GM13976 (cell line): Measurements from ENCODE around the gene MVB12B.

ENCODE experiments used
- DNase-seq: peaks from one replicate; pipeline ENCODE4 v3.0.0; 2012; ENCODE audit warnings: low spot score
- CTCF ChIP-seq: IDR thresholded peaks from 2 replicates; pipeline ENCODE4 v1.5.1; 2012; ENCODE audit warnings: borderline replicate concordance, mild to moderate bottlenecking; ENCODE audit not compliant: insufficient read depth; ENCODE audit errors: extremely low read depth, missing control alignments, control extremely low read depth
- in situ Hi-C: fragments of 300-500 bp; cut with MboI; formaldehyde crosslinking; loops from one replicate; pipeline ENCODE4 v1.12.0; 2022; ENCODE audit warnings: low sequenced_read_pairs, mixed read lengths, inconsistent platforms; ENCODE audit not compliant: unreplicated experiment

The MVB12B gene

DNA sequence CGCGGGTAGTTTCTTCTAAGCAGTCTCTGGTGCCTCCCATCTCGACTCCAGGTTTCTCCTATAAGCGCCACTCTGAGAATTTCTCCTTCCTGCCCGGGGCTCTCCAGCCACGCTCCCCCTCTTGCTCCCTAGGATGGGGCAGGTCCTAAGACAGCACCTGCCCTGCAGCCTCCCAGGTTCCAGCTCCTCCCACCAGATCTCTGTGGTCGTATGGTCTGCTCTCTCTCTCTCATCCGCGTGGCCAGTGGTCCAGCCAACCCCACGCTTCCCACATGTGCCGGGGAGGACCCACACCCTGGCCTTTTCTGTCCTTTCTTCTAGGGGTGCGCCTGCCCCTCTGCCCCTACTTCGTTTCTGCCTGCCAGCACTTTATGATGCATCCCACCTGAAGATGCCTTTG is 40.5 kb downstream of the MVB12B start:
- DNase-seq = no peak
- in situ Hi-C loops = no loop called here
- no peak for TF ChIP-seq CTCF

DNA sequence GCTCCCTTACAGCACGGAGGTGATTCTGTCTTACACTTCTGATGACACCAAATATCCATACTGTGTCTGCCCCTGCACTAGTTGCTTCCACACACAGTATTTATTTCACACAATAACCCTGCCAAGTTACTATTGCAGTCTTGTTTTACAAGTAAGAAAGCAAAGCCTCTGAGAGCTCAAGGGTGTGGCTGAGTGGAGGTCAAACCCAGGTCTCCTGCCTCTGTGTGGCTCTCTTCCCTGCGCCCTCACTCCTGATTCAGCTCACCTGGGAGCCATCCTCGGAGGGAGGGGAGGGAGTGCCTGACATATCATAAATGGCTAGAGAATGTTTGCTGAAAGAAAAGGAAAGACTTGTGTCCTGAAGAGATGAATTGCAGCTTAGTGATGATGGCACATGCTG is 41.0 kb downstream of the MVB12B start:
- DNase-seq = no peak
- no peak for TF ChIP-seq CTCF
- in situ Hi-C loops = no loop called here

DNA sequence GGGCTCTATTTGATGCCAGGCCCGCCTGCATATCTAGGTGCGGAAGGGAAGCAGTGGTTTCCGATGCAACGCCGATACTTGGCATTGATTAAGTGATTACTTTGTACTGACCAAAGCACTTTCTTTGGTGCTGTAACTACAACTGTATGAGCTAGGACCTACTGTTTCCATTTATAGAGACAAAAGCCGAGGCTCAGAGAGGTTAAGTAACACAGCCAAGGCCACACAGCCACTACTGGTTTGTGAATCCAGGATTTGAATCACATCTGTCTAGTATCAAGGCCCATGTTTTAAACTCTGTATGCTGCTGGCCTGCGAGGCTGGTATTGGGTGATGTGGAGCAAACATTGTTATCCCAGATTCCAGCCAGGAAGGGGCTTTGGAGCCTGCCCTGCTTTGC is 41.4 kb downstream of the MVB12B start:
- DNase-seq = no peak
- in situ Hi-C loops = no loop called here
- no peak for TF ChIP-seq CTCF

DNA sequence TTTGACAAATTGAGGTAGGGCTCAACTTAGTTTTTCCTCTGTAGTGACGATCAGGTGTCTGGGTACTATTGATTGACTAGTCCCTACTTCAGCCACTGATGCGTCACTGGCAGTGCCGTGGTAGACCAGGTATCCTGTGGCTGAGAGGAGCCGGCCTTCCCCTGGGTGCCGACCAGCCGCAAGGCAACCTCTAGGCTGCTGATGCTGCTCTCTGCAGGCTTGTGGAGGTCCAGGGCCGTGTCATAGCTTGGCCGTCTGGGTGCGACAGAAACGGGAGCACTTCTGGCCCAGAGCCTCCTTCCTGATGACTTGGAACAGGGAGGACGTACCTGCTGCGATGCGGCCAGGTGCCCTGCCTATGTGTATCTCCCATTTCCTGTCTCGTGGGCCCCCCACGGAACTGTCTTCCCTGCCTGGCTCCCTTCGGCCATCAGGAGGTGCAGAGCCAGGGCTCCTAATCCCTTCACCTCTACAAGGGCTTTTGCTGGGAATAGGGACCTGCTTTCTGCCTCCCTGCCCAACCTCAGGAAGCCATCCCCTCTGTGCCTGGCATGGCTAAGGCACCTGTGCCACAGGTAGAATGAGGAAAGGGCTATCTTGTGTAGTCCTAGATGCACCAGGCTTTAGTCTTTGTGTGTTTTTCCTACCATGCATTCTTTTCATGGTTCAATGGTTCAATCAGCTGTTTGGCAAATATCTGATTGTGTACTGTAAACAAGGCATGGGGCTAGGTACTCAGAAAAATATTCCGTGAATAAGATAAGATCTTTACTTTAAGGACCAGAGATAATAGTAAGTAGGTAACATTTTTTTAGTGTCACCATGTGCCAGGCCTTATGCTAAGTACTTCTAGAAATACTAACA is 44.6 kb downstream of the MVB12B start:
- in situ Hi-C loops = no loop called here
- TF ChIP-seq CTCF = no peak
- DNase-seq = no peak

DNA sequence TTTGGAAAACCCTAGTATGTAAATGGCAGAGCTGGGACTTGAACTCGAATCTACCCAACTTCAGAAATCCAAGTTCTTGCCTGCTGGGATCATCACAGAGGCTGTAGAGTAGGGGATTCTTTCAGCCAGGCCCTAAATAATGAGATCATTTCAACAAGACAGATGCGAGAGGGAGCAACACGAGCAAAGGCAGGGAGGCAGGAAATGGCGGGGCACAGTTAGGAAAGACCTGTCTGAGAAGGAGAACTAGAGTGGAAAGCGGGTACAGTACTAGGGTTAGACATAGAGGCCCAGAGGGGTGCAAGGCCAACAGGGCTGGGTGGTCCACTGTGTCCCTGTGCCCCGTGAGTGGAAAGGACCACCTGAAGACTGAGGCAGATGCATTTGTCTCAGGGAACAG is 46.1 kb downstream of the MVB12B start:
- in situ Hi-C loops = no loop called here
- DNase-seq = no peak
- TF ChIP-seq CTCF = no peak

- in situ Hi-C loops = no loop called here
- DNase-seq = no peak
- no peak for TF ChIP-seq CTCF
Measured at GRCh38 chr9:126373241-126373640, 46.6 kb downstream of the MVB12B start.
